Lung (tissue), 12 donors: ENCODE results near the gene ALDH16A1. TPM values are rescaled to one million over a fixed set of nuclear protein-coding genes. Genes with fewer than 3 reads are reported as not detected.

Experiments
- ATAC-seq: fragments of 200-7000 bp; cut with Tn5 transposase; one replicate; pipeline ENCODE4 v1.9.1; 2020; ENCODE audit warnings: moderate number of reproducible peaks; ENCODE audit not compliant: insufficient read depth, low FRiP score
- DNase-seq, 3 donors: peaks; one replicate each; pipeline ENCODE4 v3.0.0-alpha.2; 2013 to 2017
- H3K27ac ChIP-seq, 2 donors: one replicate each; pipeline ENCODE4 v1.5.1; 2013; ENCODE audit warnings: mild to moderate bottlenecking in 2 of 2, moderate library complexity in 2 of 2, control low read depth in 1 of 2, inconsistent platforms in 1 of 2, low read depth in 1 of 2, low read length in 1 of 2
- H3K27me3 ChIP-seq, 3 donors: one replicate each; pipeline ENCODE4 v1.5.1; 2013; ENCODE audit warnings: low read length in 2 of 3; ENCODE audit not compliant: control insufficient read depth in 3 of 3, insufficient read depth in 3 of 3
- H3K36me3 ChIP-seq, 4 donors: one replicate each; pipeline ENCODE4 v1.5.1; 2013; ENCODE audit warnings: low read length in 4 of 4, mild to moderate bottlenecking in 1 of 4, moderate library complexity in 1 of 4; ENCODE audit not compliant: control insufficient read depth in 4 of 4, insufficient read depth in 4 of 4
- H3K4me1 ChIP-seq, 5 donors: one replicate each; pipeline ENCODE4 v1.5.1; 2013; ENCODE audit warnings: low read length in 5 of 5, mild to moderate bottlenecking in 2 of 5, moderate library complexity in 1 of 5; ENCODE audit not compliant: control insufficient read depth in 5 of 5, insufficient read depth in 5 of 5
- H3K4me3 ChIP-seq: one replicate; pipeline ENCODE4 v1.5.1; 2013; ENCODE audit warnings: mild to moderate bottlenecking, control low read depth, moderate library complexity
- H3K9ac ChIP-seq, 2 donors: one replicate each; pipeline ENCODE4 v1.5.1; 2013; ENCODE audit warnings: low read length in 2 of 2, control low read depth in 1 of 2; ENCODE audit not compliant: insufficient read depth in 1 of 2
- H3K9me3 ChIP-seq, 4 donors: one replicate each; pipeline ENCODE4 v1.5.1; 2013; ENCODE audit warnings: low read length in 3 of 4, mild to moderate bottlenecking in 1 of 4, moderate library complexity in 1 of 4; ENCODE audit not compliant: control insufficient read depth in 4 of 4, insufficient read depth in 3 of 4
- WGBS, 2 donors: extraction: QIAGEN DNeasy Blood & Tissue Kit; methylation state at CpG; one replicate each; pipeline ENCODE4 v1.1.7; 2013; 5-methylcytosine and 5-hydroxymethylcytosine counted together
- polyA plus RNA-seq, 2 donors: library from polyadenylated mRNA; stranded (reverse); fragments of 200-250 nt; gene quantifications; one replicate each; pipeline ENCODE4 v1.2.1, GENCODE V29; 2013
- total RNA-seq, 2 donors: library from RNA; depleted of rRNA in 1 of 2; stranded (reverse); fragments of >200 nt in 1 of 2; gene quantifications; one replicate each; pipeline ENCODE4 v1.2.1, GENCODE V29; 2014 to 2021
- TF ChIP-seq, protein P1 (sequence below): IDR thresholded peaks from 2 replicates; pipeline ENCODE4 v1.5.1; 2012; ENCODE audit warnings: mild to moderate bottlenecking; ENCODE audit errors: control extremely low read depth, extremely low read depth
- donor health status: control.
- donor health status: control.
- donor health status: Bipolar disorder and iron deficiency.
- donor health status: healthy.
- donor health status: DM: yes; HTN: yes; CAD: no.

Gene ALDH16A1
- total and polyA plus RNA-seq, 4 donors = 21.1 to 53.3 (median 37.4) TPM

DNA sequence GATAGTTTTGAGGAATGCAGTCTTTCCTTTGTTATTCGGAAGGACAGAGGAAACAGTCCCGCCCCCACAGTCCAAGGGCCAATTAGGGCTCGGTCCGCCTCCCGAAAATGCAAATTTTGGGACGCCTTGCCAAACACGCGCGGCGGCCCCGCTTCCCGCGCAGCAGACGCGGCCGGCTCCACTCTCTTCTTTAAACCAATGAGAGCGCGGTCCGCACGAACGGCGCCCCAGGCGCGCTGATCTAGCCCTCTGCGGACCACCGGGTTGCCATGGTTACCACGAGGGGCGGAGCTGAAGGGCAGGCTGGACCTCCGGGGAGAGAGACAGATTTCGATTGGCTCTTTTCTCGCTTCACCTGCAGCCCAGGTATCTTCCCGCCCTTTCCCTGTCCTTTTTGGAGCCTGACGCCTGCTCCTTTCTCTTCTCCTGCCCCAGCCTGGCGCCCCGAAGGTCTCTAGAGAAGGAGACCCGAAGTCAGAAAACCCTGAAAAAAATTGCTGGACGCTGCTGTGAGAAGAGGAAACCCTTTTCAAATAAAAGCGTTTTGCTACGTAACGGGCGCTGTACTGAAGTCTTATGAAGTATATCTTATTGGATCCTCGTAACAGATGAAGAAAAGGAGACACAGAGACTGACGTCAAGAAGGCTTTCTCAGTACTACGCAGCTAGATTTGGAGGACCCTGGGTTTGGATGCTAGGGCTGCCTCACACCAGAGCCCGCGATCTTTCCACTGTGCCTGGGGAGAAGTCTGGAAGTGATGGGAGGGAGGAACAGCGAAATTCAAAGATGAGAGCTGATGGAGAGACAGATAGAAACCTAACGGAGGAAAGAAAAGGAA is 31.8 kb upstream of the ALDH16A1 start:
- ATAC-seq = peak; percentile 42
- H3K9ac ChIP-seq = no peak overlapping the region
- 8% methylated on average over 48 of the region's 48 CpGs for WGBS, 2 donors
- DNase-seq = peak; percentile 85 to 86 (median 85)
- H3K4me3 ChIP-seq = no peak overlapping the region
- peaks cover 0 to 2% (median 0%) of the 10 kb centered on the region in 4 donors for H3K9me3 ChIP-seq
- H3K27me3 ChIP-seq = peaks cover 9 to 75% (median 66%) of the 10 kb centered on the region in 3 donors
- TF ChIP-seq, protein P1, sequence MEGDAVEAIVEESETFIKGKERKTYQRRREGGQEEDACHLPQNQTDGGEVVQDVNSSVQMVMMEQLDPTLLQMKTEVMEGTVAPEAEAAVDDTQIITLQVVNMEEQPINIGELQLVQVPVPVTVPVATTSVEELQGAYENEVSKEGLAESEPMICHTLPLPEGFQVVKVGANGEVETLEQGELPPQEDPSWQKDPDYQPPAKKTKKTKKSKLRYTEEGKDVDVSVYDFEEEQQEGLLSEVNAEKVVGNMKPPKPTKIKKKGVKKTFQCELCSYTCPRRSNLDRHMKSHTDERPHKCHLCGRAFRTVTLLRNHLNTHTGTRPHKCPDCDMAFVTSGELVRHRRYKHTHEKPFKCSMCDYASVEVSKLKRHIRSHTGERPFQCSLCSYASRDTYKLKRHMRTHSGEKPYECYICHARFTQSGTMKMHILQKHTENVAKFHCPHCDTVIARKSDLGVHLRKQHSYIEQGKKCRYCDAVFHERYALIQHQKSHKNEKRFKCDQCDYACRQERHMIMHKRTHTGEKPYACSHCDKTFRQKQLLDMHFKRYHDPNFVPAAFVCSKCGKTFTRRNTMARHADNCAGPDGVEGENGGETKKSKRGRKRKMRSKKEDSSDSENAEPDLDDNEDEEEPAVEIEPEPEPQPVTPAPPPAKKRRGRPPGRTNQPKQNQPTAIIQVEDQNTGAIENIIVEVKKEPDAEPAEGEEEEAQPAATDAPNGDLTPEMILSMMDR = no peak
- no peaks in the 10 kb centered on the region for H3K36me3 ChIP-seq
- no peak overlapping the region for H3K27ac ChIP-seq
- peaks cover 0 to 10% (median 7%) of the 10 kb centered on the region in 5 donors for H3K4me1 ChIP-seq

DNA sequence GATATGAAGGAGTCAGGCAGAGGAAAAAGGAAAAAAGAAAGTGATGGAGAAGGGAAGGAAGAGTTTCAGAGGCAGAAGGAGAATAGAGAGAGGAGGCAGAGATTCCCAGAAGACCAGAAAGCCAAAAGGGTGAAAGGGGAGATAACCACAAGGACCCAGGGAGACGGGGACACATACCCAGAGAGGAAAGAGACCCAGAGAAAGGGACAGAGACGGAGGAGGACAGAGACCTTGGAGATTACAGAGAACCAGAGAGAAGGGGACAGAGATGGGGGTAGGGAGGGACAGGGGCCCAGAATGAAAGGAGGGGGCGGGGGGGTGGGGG is 31.2 kb upstream of the ALDH16A1 start:
- ATAC-seq = no peak

GRCh38 chr19:49422407-49423070 is 30.5 kb upstream of the ALDH16A1 start:
- DNase-seq (peak; percentile 20 to 62 (median 38)), ATAC-seq (no peak)
- H3K9me3 ChIP-seq = peaks cover 0 to 2% (median 0%) of the 10 kb centered on the region in 4 donors
- H3K9ac ChIP-seq = no peak overlapping the region
- H3K36me3 ChIP-seq = no peaks in the 10 kb centered on the region
- H3K27me3 ChIP-seq = peaks cover 9 to 84% (median 76%) of the 10 kb centered on the region in 3 donors
- H3K4me1 ChIP-seq = peaks cover 0 to 11% (median 7%) of the 10 kb centered on the region in 5 donors
- no peak overlapping the region for H3K4me3 ChIP-seq
- WGBS, 2 donors = 2 to 3% methylated on average over 45 to 58 of the region's 58 CpGs
- H3K27ac ChIP-seq = no peak overlapping the region
- TF ChIP-seq, protein P1 = peak; percentile 1

More for the DNA sequence above, 31.2 kb upstream of the ALDH16A1 start:
- TF ChIP-seq, protein P1 = no peak
- Histone ChIP-seq H3K9me3 (peaks cover 0 to 2% (median 0%) of the 10 kb centered on the region in 4 donors), H3K27ac (no peak overlapping the region), H3K27me3 (peaks cover 9 to 80% (median 72%) of the 10 kb centered on the region in 3 donors), H3K9ac (no peak overlapping the region), H3K36me3 (no peaks in the 10 kb centered on the region), H3K4me3 (no peak overlapping the region), H3K4me1 (peaks cover 0 to 11% (median 7%) of the 10 kb centered on the region in 5 donors)
- 26 to 47% methylated on average over 3 of the region's 3 CpGs for WGBS, 2 donors
- no peak for DNase-seq
